Endothelial cell (in vitro differentiated cells): Measurements from ENCODE around the gene SMPDL3A. TPM values are rescaled to one million over a fixed set of nuclear protein-coding genes. Genes with fewer than 3 reads are reported as not detected.
A peak's percentile ranks its signal among the peaks of the same experiment; 100 is the strongest.
"Not testable (repeated sequence)": the region's sequence is repeated elsewhere in the genome, so short reads cannot be mapped to it uniquely, and the experiment has no call there.

Experiments used
- DNase-seq: peaks from one replicate; pipeline ENCODE4 v3.0.0; 2021; ENCODE audit warnings: low spot score
- H3K27ac Mint-ChIP-seq: one replicate; pipeline ENCODE4 v1.8.0; 2021; ENCODE audit warnings: mixed read lengths, inconsistent platforms; ENCODE audit not compliant: unreplicated experiment
- H3K27me3 Mint-ChIP-seq: one replicate; pipeline ENCODE4 v1.8.0; 2021; ENCODE audit warnings: mild to moderate bottlenecking, moderate library complexity, mixed read lengths, inconsistent platforms; ENCODE audit not compliant: unreplicated experiment
- H3K36me3 Mint-ChIP-seq: one replicate; pipeline ENCODE4 v1.8.0; 2021; ENCODE audit warnings: mild to moderate bottlenecking, low read depth, mixed read lengths, inconsistent platforms; ENCODE audit not compliant: unreplicated experiment
- H3K4me1 Mint-ChIP-seq: one replicate; pipeline ENCODE4 v1.8.0; 2021; ENCODE audit warnings: mild to moderate bottlenecking, mixed read lengths, inconsistent platforms; ENCODE audit not compliant: unreplicated experiment
- H3K4me3 Mint-ChIP-seq: one replicate; pipeline ENCODE4 v1.8.0; 2021; ENCODE audit warnings: mild to moderate bottlenecking, mixed read lengths, inconsistent platforms; ENCODE audit not compliant: unreplicated experiment
- H3K9me3 Mint-ChIP-seq: one replicate; pipeline ENCODE4 v1.8.0; 2021; ENCODE audit warnings: mixed read lengths, inconsistent platforms; ENCODE audit not compliant: unreplicated experiment
- long read RNA-seq: library from polyadenylated mRNA; unstranded; transcript quantifications from one replicate; pipeline ENCODE4 v2.0.0, GENCODE V29; 2020; ENCODE audit not compliant: unreplicated experiment
- total RNA-seq: library from RNA; stranded (reverse); fragmentation: NEBNext Ultra II Directional; extraction: Animal tissue kit (Norgen Biotek cat#: 25700); gene quantifications from one replicate; pipeline ENCODE4 v1.2.1, GENCODE V29; 2021; ENCODE audit not compliant: unreplicated experiment
- TF ChIP-seq, protein P1 (sequence below): fragments of 200-600 bp; sonication (generic); IDR thresholded peaks from one replicate; pipeline ENCODE4 v1.5.0; 2021; ENCODE audit warnings: antibody characterized with exemption; ENCODE audit not compliant: unreplicated experiment

The SMPDL3A gene
- total RNA-seq = 10.3 TPM
- long read RNA-seq, transcript SMPDL3A-201 (8 exons, 1,851 nt) = major isoform, 6 of 10 reads
- long read RNA-seq, partial matches to known transcripts = 1 of 10 reads
- long read RNA-seq, other reads (novel, unspliced or antisense) = 2 of 10 reads

GRCh38 chr6:122789182-122790027 lies at the start of gene SMPDL3A:
Gene SMPDL3A, plus strand, starts transcription at chr6:122789258. Its CDS starts 89 bp downstream, at chr6:122789347.
- Mint-ChIP-seq H3K4me1 (peaks cover 36% of the 10 kb centered on the region), H3K27me3 (peaks cover 12% of the 10 kb centered on the region), H3K4me3 (peak within 1 kb of the TSS; percentile 93), H3K36me3 (no peaks in the 10 kb centered on the region), H3K27ac (peak within 1 kb of the TSS; percentile 98), H3K9me3 (no peaks in the 10 kb centered on the region)
- DNase-seq = peak; percentile 91
- TF ChIP-seq, protein P1, sequence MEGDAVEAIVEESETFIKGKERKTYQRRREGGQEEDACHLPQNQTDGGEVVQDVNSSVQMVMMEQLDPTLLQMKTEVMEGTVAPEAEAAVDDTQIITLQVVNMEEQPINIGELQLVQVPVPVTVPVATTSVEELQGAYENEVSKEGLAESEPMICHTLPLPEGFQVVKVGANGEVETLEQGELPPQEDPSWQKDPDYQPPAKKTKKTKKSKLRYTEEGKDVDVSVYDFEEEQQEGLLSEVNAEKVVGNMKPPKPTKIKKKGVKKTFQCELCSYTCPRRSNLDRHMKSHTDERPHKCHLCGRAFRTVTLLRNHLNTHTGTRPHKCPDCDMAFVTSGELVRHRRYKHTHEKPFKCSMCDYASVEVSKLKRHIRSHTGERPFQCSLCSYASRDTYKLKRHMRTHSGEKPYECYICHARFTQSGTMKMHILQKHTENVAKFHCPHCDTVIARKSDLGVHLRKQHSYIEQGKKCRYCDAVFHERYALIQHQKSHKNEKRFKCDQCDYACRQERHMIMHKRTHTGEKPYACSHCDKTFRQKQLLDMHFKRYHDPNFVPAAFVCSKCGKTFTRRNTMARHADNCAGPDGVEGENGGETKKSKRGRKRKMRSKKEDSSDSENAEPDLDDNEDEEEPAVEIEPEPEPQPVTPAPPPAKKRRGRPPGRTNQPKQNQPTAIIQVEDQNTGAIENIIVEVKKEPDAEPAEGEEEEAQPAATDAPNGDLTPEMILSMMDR = peak; percentile 57

DNA sequence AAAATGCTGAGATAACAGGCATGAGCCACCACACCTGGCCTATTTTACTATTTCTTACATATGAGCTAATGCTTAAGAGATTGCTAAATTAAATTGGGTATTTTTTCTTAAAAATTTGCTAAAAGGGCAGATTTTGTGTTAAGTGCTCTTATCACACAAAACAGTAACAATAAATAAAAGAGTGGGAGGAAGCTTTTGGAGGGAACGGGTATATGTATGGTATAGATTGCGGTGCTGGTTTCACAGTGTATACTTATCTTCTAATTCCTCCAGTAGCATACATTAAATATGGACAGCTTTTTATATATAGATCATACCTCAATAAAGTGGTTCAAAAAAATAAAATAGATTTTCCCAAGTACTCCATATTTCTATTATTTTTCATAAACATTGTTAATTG lies 49.0 kb upstream of the SMPDL3A start:
- Mint-ChIP-seq H3K9me3 (no peaks in the 10 kb centered on the region), H3K36me3 (no peaks in the 10 kb centered on the region), H3K4me1 (peaks cover 9% of the 10 kb centered on the region), H3K27me3 (no peaks in the 10 kb centered on the region), H3K4me3 (no peak overlapping the region), H3K27ac (no peak overlapping the region)
- TF ChIP-seq, protein P1 = no peak
- DNase-seq = no peak

DNA sequence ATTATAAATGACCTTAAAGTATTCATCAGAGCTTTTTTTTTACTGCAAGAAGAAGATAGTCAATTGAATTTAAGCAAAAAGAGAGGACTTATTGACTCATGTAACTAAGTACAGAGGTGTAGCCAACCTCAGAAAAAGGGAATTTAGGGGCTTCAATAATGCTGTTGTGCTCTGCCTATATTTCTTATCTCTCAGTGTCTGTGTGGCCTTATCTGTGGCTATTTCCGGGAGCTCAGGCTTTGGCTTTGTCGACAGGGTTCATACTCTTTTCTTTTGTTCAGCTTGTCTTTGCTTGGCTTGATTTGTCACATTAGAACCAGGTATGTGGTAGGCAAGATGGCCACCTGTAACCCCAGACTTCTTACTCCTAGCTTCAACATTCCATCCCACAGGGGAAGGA lies 48.1 kb upstream of the SMPDL3A start:
- Mint-ChIP-seq H3K9me3 (no peaks in the 10 kb centered on the region), H3K27ac (no peak overlapping the region), H3K27me3 (no peaks in the 10 kb centered on the region), H3K4me3 (no peak overlapping the region), H3K36me3 (no peaks in the 10 kb centered on the region), H3K4me1 (peaks cover 4% of the 10 kb centered on the region)
- no peak for DNase-seq
- TF ChIP-seq, protein P1 = no peak

- H3K9me3 Mint-ChIP-seq, H3K4me3 Mint-ChIP-seq, H3K4me1 Mint-ChIP-seq, DNase-seq, H3K27me3 Mint-ChIP-seq, H3K36me3 Mint-ChIP-seq, H3K27ac Mint-ChIP-seq: not testable (repeated sequence)
Observed at GRCh38 chr6:122744247-122744646, 44.8 kb upstream of the SMPDL3A start.

DNA sequence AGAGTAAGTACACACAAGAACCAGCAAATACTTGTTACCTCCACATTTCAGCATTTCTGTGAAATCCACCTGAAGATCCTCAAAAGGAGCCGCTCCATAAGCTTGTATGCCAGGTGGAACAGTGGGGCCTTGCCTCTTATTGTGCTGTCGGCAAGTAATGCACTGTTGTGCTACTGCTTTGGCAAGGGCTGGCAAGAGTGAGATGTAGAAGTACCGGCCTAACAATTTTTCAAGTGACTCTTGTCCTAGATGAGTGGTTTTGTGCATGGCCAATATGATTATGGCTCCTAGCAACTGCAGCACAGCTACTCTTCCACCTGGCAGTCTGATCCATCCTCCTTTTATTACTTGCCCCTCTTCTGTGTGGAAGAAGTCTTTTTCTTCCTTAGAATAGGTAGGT lies 44.2 kb upstream of the SMPDL3A start:
- not testable (repeated sequence) for H3K27ac Mint-ChIP-seq, H3K4me3 Mint-ChIP-seq, H3K9me3 Mint-ChIP-seq, H3K4me1 Mint-ChIP-seq, DNase-seq, H3K27me3 Mint-ChIP-seq, H3K36me3 Mint-ChIP-seq

- Mint-ChIP-seq H3K27me3 (peaks cover 2% of the 10 kb centered on the region), H3K4me1 (no peaks in the 10 kb centered on the region), H3K36me3 (peaks cover 3% of the 10 kb centered on the region), H3K27ac (no peak overlapping the region), H3K9me3 (no peaks in the 10 kb centered on the region), H3K4me3 (no peak overlapping the region)
- TF ChIP-seq, protein P1 = no peak
- DNase-seq = no peak
Observed at GRCh38 chr6:122746688-122747087, 42.4 kb upstream of the SMPDL3A start.
